Amniotic stem cell (primary cell): ENCODE results near the gene SLC25A5.
"Not testable (repeated sequence)": the region's sequence is repeated elsewhere in the genome, so short reads cannot be mapped to it uniquely, and the experiment has no call there.

Experiments
- DNase-seq: peaks from one replicate; lab custom pipeline; 2025; lab: John Stamatoyannopoulos, UW

Gene SLC25A5

GRCh38 chrX:119467842-119468550 is at the start of gene SLC25A5:
Gene SLC25A5 (plus strand): TSS chrX:119468444. CDS start chrX:119468516, 72 bp downstream.
- DNase-seq, result peak; percentile 14

- no peak for DNase-seq
These were observed 49.1 kb upstream of the SLC25A5 start for GRCh38 chrX:119419146-119419545.

GRCh38 chrX:119419898-119420297 is 48.3 kb upstream of the SLC25A5 start:
- no peak for DNase-seq

GRCh38 chrX:119421016-119421705 is 47.1 kb upstream of the SLC25A5 start:
- DNase-seq, result no peak

- no peak for DNase-seq
These were observed 44.6 kb upstream of the SLC25A5 start for GRCh38 chrX:119423631-119424030.

- no peak for DNase-seq
These were observed 43.2 kb upstream of the SLC25A5 start for GRCh38 chrX:119424999-119425398.

GRCh38 chrX:119427024-119427794 is 41.0 kb upstream of the SLC25A5 start:
- DNase-seq, result no peak

GRCh38 chrX:119427795-119428185 is 40.5 kb upstream of the SLC25A5 start:
- no peak for DNase-seq

GRCh38 chrX:119429471-119429870 is 38.8 kb upstream of the SLC25A5 start:
- DNase-seq, result no peak

- DNase-seq, result not testable (repeated sequence)
These were observed 26.9 kb upstream of the SLC25A5 start for GRCh38 chrX:119441295-119441694.

GRCh38 chrX:119442286-119442685 is 26.0 kb upstream of the SLC25A5 start:
- DNase-seq, result no peak

GRCh38 chrX:119453202-119453601 is 15.0 kb upstream of the SLC25A5 start:
- DNase-seq, result no peak

GRCh38 chrX:119455264-119455663 is 13.0 kb upstream of the SLC25A5 start:
- no peak for DNase-seq

GRCh38 chrX:119459181-119459580 is 9.1 kb upstream of the SLC25A5 start:
- no peak for DNase-seq

- DNase-seq, result no peak
These were observed 2.7 kb upstream of the SLC25A5 start for GRCh38 chrX:119465555-119465954.

GRCh38 chrX:119466970-119467369 is 1.3 kb upstream of the SLC25A5 start:
- no peak for DNase-seq

- DNase-seq, result no peak
These were observed 811 bp upstream of the SLC25A5 start for GRCh38 chrX:119467433-119467832.

GRCh38 chrX:119468551-119469312 is 488 bp downstream of the SLC25A5 start:
- peak; percentile 58 for DNase-seq

- DNase-seq, result no peak
These were observed 1.0 kb downstream of the SLC25A5 start for GRCh38 chrX:119469313-119469635.

- DNase-seq, result no peak
These were observed 6.6 kb downstream of the SLC25A5 start for GRCh38 chrX:119474615-119475388.

GRCh38 chrX:119475389-119476101 is 7.3 kb downstream of the SLC25A5 start:
- DNase-seq, result no peak
